PC-3 (cell line): ENCODE measurements around the gene SCRT2. TPM values are rescaled to one million over a fixed set of nuclear protein-coding genes. Genes with fewer than 3 reads are reported as not detected.

ENCODE experiments used
- ATAC-seq: fragments of 200-7000 bp; cut with Tn5 transposase; 2 replicates; pipeline ENCODE4 v1.9.1; 2020; ENCODE audit warnings: mild to moderate bottlenecking, moderate library complexity
- BruUV-seq: library from RNA; stranded (reverse); fragments of 400-500 nt; replicated peaks from 2 replicates; lab custom pipeline; 2021; lab: Mats Ljungman, UMichigan
- CTCF ChIA-PET: fragments of 300-600 bp; sonication (Branson Sonifier 250); formaldehyde crosslinking; loops from one replicate; lab custom pipeline; 2022; ENCODE audit warnings: antibody characterized with exemption; lab: Charles Lee
- POLR2A ChIA-PET: fragments of 300-600 bp; sonication (Branson Sonifier 250); formaldehyde crosslinking; loops from one replicate; lab custom pipeline; 2022; ENCODE audit warnings: antibody characterized with exemption; ENCODE audit not compliant: unreplicated experiment; lab: Charles Lee
- DNase-seq: peaks from one replicate; pipeline ENCODE4 v3.0.0-alpha.2; 2015
- H2AFZ ChIP-seq: fragments of 300-600 bp; sonication (generic); 2 replicates; pipeline ENCODE4 v1.6.0; 2016; ENCODE audit warnings: antibody characterized with exemption, low read length
- H3F3A ChIP-seq: fragments of 300-600 bp; sonication (generic); one replicate; pipeline ENCODE4 v1.6.0; 2017; ENCODE audit warnings: antibody characterized with exemption, low read length, control low read depth, mild to moderate bottlenecking; ENCODE audit not compliant: unreplicated experiment
- H3K27ac ChIP-seq: fragments of 300-600 bp; sonication (generic); 2 replicates; pipeline ENCODE4 v1.5.1; 2016; ENCODE audit warnings: mild to moderate bottlenecking, low read length
- H3K27me3 ChIP-seq: fragments of 300-600 bp; sonication (generic); 2 replicates; pipeline ENCODE4 v1.6.1; 2016; ENCODE audit warnings: low read length, mixed read lengths
- H3K36me3 ChIP-seq: fragments of 300-600 bp; sonication (generic); 2 replicates; pipeline ENCODE4 v1.6.1; 2016; ENCODE audit warnings: low read depth, mixed run types, low read length, mixed read lengths
- H3K4me1 ChIP-seq: fragments of 300-600 bp; sonication (generic); 2 replicates; pipeline ENCODE4 v1.5.1; 2016; ENCODE audit warnings: low read length; ENCODE audit not compliant: insufficient read depth
- H3K4me2 ChIP-seq: fragments of 300-600 bp; sonication (generic); 2 replicates; pipeline ENCODE4 v1.6.0; 2016; ENCODE audit warnings: low read length
- H3K4me3 ChIP-seq: fragments of 300-600 bp; sonication (generic); 2 replicates; pipeline ENCODE4 v1.5.1; 2016; ENCODE audit warnings: mild to moderate bottlenecking, low read length, mixed read lengths
- H3K79me2 ChIP-seq: fragments of 300-600 bp; sonication (generic); 2 replicates; pipeline ENCODE4 v1.6.1; 2017; ENCODE audit warnings: low read length, mixed read lengths
- H3K9ac ChIP-seq: fragments of 300-600 bp; sonication (generic); 2 replicates; pipeline ENCODE4 v1.6.0; 2016; ENCODE audit warnings: mild to moderate bottlenecking, low read length
- H3K9me2 ChIP-seq: fragments of 300-600 bp; sonication (generic); replicated peaks from 2 replicates; pipeline ENCODE4 v1.6.1; 2016; ENCODE audit warnings: mixed run types, low read length, mixed read lengths
- H3K9me3 ChIP-seq: fragments of 300-600 bp; sonication (generic); 2 replicates; pipeline ENCODE4 v1.6.1; 2016; ENCODE audit warnings: low read length, mixed read lengths
- H4K20me1 ChIP-seq: fragments of 300-600 bp; sonication (generic); 2 replicates; pipeline ENCODE4 v1.6.1; 2016; ENCODE audit warnings: low read length, mixed read lengths
- CTCF ChIP-seq: fragments of 300-600 bp; sonication (generic); conservative IDR thresholded peaks from 2 replicates; pipeline ENCODE4 v1.5.1; 2017; ENCODE audit warnings: antibody characterized with exemption, low read depth, mild to moderate bottlenecking, low read length
- EZH2 ChIP-seq: fragments of 300-600 bp; sonication (generic); IDR thresholded peaks from one replicate; pipeline ENCODE4 v1.6.1; 2017; ENCODE audit warnings: antibody characterized with exemption, mild to moderate bottlenecking, low read length; ENCODE audit not compliant: unreplicated experiment
- EZH2phosphoT487 ChIP-seq: fragments of 300-600 bp; sonication (generic); IDR thresholded peaks from 2 replicates; pipeline ENCODE4 v1.6.1; 2018; ENCODE audit warnings: mild to moderate bottlenecking, antibody characterized with exemption, low read length, borderline replicate concordance
- intact Hi-C: fragments of 100-400 bp; cut with micrococcal nuclease; formaldehyde crosslinking; loops from 2 replicates; pipeline ENCODE4 v1.9.0; 2023
- total RNA-seq: library from RNA; depleted of rRNA; stranded (reverse); fragments of >200 nt; gene quantifications from 2 replicates; pipeline ENCODE4 v1.2.3, GENCODE V29; 2014

Gene SCRT2
- total RNA-seq, 1 experiment from 2014 or later = not detected

GRCh38 chr20:625360-625932 is 50.2 kb downstream of the SCRT2 start:
- no peaks in the 10 kb centered on the region for H3K9me3 ChIP-seq
- H3K36me3 ChIP-seq = no peaks in the 10 kb centered on the region
- H3K4me3 ChIP-seq = no peak overlapping the region
- ChIA-PET POLR2A (no interaction called here), CTCF (interaction anchor here (0.5 kb wide), 1 partner anchor 556 kb away, joined by 7 read pairs; no protein-coding TSS in a partner anchor)
- no peak overlapping the region for H3K9ac ChIP-seq
- no peaks in the 10 kb centered on the region for H4K20me1 ChIP-seq
- no peaks in the 10 kb centered on the region for H3K4me1 ChIP-seq
- ATAC-seq (no peak), DNase-seq (no peak)
- BruUV-seq = no TSS peak
- H3K27me3 ChIP-seq = peaks cover 75% of the 10 kb centered on the region
- H2AFZ ChIP-seq = no peak overlapping the region
- TF ChIP-seq CTCF (no peak), EZH2phosphoT487 (no peak), EZH2 (no peak)
- H3F3A ChIP-seq = no peaks in the 10 kb centered on the region
- no peak overlapping the region for H3K4me2 ChIP-seq
- intact Hi-C loops = no loop called here
- no peak overlapping the region for H3K27ac ChIP-seq
- H3K9me2 ChIP-seq = no peaks in the 10 kb centered on the region
- H3K79me2 ChIP-seq = no peaks in the 10 kb centered on the region

- Histone ChIP-seq H3K9ac (no peak overlapping the region), H3K4me2 (no peak overlapping the region), H3K4me1 (no peaks in the 10 kb centered on the region), H3K79me2 (no peaks in the 10 kb centered on the region), H4K20me1 (no peaks in the 10 kb centered on the region), H3K9me2 (no peaks in the 10 kb centered on the region), H2AFZ (no peak overlapping the region), H3K9me3 (no peaks in the 10 kb centered on the region), H3F3A (no peaks in the 10 kb centered on the region), H3K36me3 (no peaks in the 10 kb centered on the region), H3K27me3 (peaks cover 78% of the 10 kb centered on the region), H3K27ac (no peak overlapping the region), H3K4me3 (no peak overlapping the region)
- ChIA-PET CTCF (no interaction called here), POLR2A (no interaction called here)
- intact Hi-C loops = no loop called here
- no peak for ATAC-seq
- no TSS peak for BruUV-seq
- TF ChIP-seq EZH2phosphoT487 (no peak), EZH2 (no peak), CTCF (no peak)
- DNase-seq = no peak
Observed at GRCh38 chr20:623704-624103, 51.9 kb downstream of the SCRT2 start.

- Histone ChIP-seq H3K4me1 (no peaks in the 10 kb centered on the region), H3F3A (no peaks in the 10 kb centered on the region), H3K36me3 (no peaks in the 10 kb centered on the region), H3K9ac (no peak overlapping the region), H3K27me3 (peaks cover 78% of the 10 kb centered on the region), H3K79me2 (no peaks in the 10 kb centered on the region), H2AFZ (no peak overlapping the region), H3K27ac (no peak overlapping the region), H4K20me1 (no peaks in the 10 kb centered on the region), H3K9me3 (no peaks in the 10 kb centered on the region), H3K4me2 (no peak overlapping the region), H3K4me3 (no peak overlapping the region), H3K9me2 (no peaks in the 10 kb centered on the region)
- ChIA-PET CTCF (no interaction called here), POLR2A (no interaction called here)
- no peak for DNase-seq
- TF ChIP-seq EZH2 (no peak), EZH2phosphoT487 (no peak), CTCF (no peak)
- ATAC-seq = no peak
- intact Hi-C loops = no loop called here
- no TSS peak for BruUV-seq
Observed at GRCh38 chr20:623021-623420, 52.6 kb downstream of the SCRT2 start.
